Esophagus muscularis mucosa (tissue), 3 donors: ENCODE data around the gene TBC1D16.

ENCODE experiments used
- CTCF ChIP-seq, 3 experiments: fragments of 200-600 bp in 2 of 3; fragments of 450-650 bp in 1 of 3; sonication (generic) in 2 of 3; IDR thresholded peaks; one replicate each; pipeline ENCODE4 v1.5.1; 2017 to 2019; ENCODE audit warnings: antibody characterized with exemption in 3 of 3, mild to moderate bottlenecking in 2 of 3, moderate library complexity in 1 of 3
- POLR2A ChIP-seq: fragments of 450-650 bp; IDR thresholded peaks from one replicate; pipeline ENCODE4 v1.6.1; 2017; ENCODE audit warnings: antibody characterized with exemption, moderate library complexity, mild to moderate bottlenecking, low read depth

GRCh38 chr17:79977708-79978547 lies 57.7 kb downstream of the TBC1D16 start:
- TF ChIP-seq CTCF (IDR thresholded peaks at IDR 0.05), result no peak
- TF ChIP-seq POLR2A, result no peak
